NOMO-1 treated with dmso at 0.1 percent for 144 hours (cell line): Measurements from ENCODE around the gene NSMCE3.

Source experiments
- DNase-seq: peaks from one replicate; lab custom pipeline; 2025; ENCODE audit not compliant: unreplicated experiment; lab: John Stamatoyannopoulos, UW

Gene NSMCE3

DNA sequence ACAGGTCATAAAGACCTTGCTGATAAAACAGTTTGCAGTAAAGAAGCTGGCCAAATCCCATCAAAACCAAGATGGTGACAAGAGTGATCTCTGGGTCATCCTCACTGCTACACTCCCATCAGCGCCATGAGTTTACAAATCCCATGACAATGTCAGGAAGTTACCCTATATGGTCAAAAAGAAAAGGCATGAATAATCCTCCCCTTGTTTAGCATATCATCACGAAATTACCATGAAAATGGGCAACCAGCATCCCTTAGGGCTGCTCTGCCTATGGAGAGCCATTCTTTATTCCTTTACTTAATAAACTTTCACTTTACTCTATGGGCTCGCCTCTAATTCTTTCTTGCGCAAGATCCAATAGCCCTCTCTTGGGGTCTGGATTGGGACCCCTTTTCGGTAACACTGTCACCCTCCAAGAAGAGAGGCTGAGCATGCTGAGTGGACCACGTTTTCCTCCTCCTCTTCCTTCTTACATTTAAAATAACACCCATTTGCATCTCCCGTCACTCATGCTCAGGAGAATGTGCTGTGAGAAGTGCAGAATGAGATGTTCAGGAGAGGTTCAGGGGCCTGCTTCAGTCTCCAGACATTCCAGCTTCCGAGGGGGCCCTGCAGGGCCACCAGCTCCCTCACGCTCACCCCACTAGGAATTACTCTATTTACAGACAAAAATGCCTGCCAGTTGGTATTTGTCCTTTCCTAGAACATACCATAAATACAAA, 47.3 kb downstream of the NSMCE3 start:
- no peak for DNase-seq

DNA sequence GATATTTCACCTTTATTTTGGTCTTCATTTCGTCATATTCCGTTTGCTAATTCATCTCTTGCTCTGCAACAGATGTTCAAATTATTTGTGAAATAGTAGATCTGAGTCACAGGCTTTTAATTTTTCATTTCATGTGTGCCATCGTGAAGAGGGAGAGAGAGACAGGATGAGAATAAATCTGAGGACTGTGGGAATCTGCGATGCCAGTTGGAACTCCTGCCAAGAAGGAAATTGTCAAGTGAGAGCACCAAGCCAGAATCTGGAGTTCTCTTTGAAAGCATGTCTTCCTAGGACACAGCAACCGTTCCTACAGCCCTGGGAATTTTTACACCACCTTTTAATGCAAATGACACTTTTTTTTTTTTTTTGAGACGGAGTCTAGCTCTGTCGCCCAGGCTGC, 48.8 kb downstream of the NSMCE3 start:
- no peak for DNase-seq

DNA sequence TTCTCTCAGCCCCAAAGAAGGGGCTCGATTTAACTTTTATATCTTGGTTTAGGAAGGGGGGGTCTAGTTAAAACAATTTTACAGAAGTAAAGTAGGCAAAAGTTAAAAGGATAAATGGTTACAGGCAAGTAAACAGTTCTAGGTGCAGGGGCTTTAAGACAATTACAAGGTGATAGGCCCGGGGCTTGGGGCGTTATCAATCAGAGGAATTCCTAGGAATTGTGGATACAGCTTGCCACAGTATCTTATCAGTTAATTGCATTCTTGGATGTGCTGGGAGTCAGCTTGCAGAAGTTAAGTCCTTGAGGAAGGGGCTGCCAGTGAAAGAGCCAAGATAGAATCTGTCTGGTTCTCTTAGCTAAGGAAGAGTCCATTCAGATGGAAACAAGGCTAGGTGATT, 52.7 kb downstream of the NSMCE3 start:
- no peak for DNase-seq
